DOHH2 (cell line): Measurements from ENCODE around the gene IRX2.

Source experiments
- H3F3A ChIP-seq: fragments of 200-600 bp; sonication (generic), shearing (Covaris generic); 2 replicates; pipeline ENCODE4 v1.6.0; 2016; ENCODE audit warnings: antibody characterized with exemption, mild to moderate bottlenecking; ENCODE audit not compliant: control insufficient read depth, insufficient read depth
- H3K27ac ChIP-seq: fragments of 200-600 bp; sonication (generic); 2 replicates; pipeline ENCODE4 v1.5.1; 2014; ENCODE audit warnings: low read depth, mild to moderate bottlenecking, low read length, moderate library complexity
- H3K27me3 ChIP-seq: fragments of 200-600 bp; sonication (generic); 2 replicates; pipeline ENCODE4 v1.6.1; 2014; ENCODE audit warnings: mild to moderate bottlenecking, low read length, mixed read lengths; ENCODE audit not compliant: control insufficient read depth
- H3K36me3 ChIP-seq: fragments of 200-600 bp; sonication (generic); 2 replicates; pipeline ENCODE4 v1.6.1; 2014; ENCODE audit warnings: mild to moderate bottlenecking, low read length, moderate library complexity, mixed read lengths; ENCODE audit not compliant: control insufficient read depth
- H3K4me1 ChIP-seq: fragments of 200-600 bp; sonication (generic); 2 replicates; pipeline ENCODE4 v1.6.1; 2014; ENCODE audit warnings: mild to moderate bottlenecking, low read length, mixed read lengths; ENCODE audit not compliant: control insufficient read depth
- H3K4me2 ChIP-seq: fragments of 200-600 bp; sonication (generic); 2 replicates; pipeline ENCODE4 v1.6.0; 2014; ENCODE audit warnings: mild to moderate bottlenecking, low read length, moderate library complexity
- H3K4me3 ChIP-seq: fragments of 200-600 bp; sonication (generic); 2 replicates; pipeline ENCODE4 v1.5.1; 2014; ENCODE audit warnings: mild to moderate bottlenecking, low read length, mixed read lengths
- H3K79me2 ChIP-seq: fragments of 200-600 bp; sonication (generic); 2 replicates; pipeline ENCODE4 v1.6.1; 2014; ENCODE audit warnings: mild to moderate bottlenecking, low read length, mixed read lengths; ENCODE audit not compliant: control insufficient read depth
- H3K9me2 ChIP-seq: fragments of 200-600 bp; sonication (generic); replicated peaks from 2 replicates; pipeline ENCODE4 v1.6.1; 2014; ENCODE audit warnings: mild to moderate bottlenecking, low read length, mixed read lengths; ENCODE audit not compliant: control insufficient read depth
- H3K9me3 ChIP-seq: fragments of 200-600 bp; sonication (generic); 2 replicates; pipeline ENCODE4 v1.6.1; 2014; ENCODE audit warnings: antibody characterized with exemption, low read length, mixed read lengths; ENCODE audit not compliant: control insufficient read depth, insufficient read depth
- H4K20me1 ChIP-seq: fragments of 200-600 bp; sonication (generic); 2 replicates; pipeline ENCODE4 v1.6.0; 2014; ENCODE audit warnings: low read depth, mild to moderate bottlenecking, antibody characterized with exemption, low read length, moderate library complexity; ENCODE audit not compliant: control insufficient read depth, insufficient read depth
- EZH2phosphoT487 ChIP-seq: fragments of 200-600 bp; sonication (generic); IDR thresholded peaks from 2 replicates; pipeline ENCODE4 v1.6.1; 2017; ENCODE audit warnings: borderline replicate concordance, mild to moderate bottlenecking, antibody characterized with exemption, low read length, moderate library complexity, mixed read lengths
- TF ChIP-seq, protein P1 (sequence below): fragments of 200-600 bp; sonication (generic); IDR thresholded peaks from one replicate; pipeline ENCODE4 v1.5.1; 2014; ENCODE audit warnings: antibody characterized with exemption, mild to moderate bottlenecking, low read depth, low read length; ENCODE audit not compliant: poor library complexity, severe bottlenecking

The IRX2 gene

DNA sequence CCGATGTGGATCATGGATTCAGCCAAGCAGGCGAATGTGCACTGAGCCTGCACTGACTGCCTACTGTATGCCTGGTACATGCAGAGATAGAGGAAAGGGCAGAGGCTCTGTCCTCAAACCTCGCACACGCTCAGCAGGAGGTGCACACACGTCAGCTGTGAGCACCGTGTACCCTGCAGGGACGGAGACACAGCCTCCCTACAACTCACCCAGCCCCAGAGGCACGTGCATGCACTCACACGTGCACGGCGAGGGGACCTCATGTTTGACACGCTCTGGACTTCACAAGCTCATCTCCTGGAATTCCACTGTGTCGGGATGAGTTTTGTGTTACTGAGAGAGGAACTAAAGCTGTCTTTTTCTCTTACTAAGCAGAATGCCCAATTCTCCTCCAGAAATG, 48.4 kb downstream of the IRX2 start:
- Histone ChIP-seq H3K9me3 (peaks cover 12% of the 10 kb centered on the region; the same call in 1 of the 2 replicates), H3K27me3 (no peaks in the 10 kb centered on the region), H3F3A (no peaks in the 10 kb centered on the region)

DNA sequence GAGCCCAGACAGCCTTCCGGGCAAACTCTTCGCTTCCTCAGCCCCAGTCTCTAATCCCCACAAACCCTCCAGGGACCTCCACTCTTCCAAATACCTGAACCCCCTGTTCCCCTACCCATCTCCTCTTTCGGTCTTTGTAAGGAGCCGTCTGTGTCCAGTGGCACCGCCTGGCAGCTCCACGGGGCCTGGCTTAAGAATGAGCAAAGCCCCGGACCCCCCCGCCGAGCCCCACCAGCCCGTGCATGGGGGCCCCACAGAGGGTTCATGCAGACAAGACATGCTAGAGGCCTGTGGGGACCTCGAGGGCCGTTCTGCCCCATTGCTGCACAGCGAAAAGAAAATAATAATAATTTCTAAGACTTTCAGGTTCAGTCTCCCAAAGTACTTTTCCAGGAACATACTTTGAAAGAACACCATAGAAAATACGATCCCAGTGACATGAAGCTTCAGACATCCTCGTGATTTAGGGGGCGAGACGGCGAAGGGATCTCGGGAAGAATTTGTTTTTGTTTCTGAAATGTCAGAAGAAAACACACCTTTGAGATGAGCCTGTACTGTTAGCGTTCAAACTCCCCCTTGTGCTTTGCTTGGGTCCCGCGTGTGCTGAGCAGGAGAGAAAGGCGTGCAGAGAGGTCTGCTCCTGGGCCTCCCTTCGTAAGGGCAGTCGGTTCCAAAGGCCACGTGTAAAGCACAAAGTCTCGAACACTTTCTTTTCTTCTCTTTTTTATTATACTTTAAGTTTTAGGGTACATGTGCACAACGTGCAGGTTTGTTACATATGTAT, 49.2 kb downstream of the IRX2 start:
- Histone ChIP-seq H3K9me2 (no peaks in the 10 kb centered on the region), H3K79me2 (no peaks in the 10 kb centered on the region), H3K4me3 (no peak overlapping the region), H3K4me1 (no peaks in the 10 kb centered on the region), H3K27me3 (no peaks in the 10 kb centered on the region), H3K4me2 (no peak overlapping the region), H3K36me3 (no peaks in the 10 kb centered on the region), H3K27ac (no peak overlapping the region), H3K9me3 (peaks cover 12% of the 10 kb centered on the region; the same call in 1 of the 2 replicates), H3F3A (no peaks in the 10 kb centered on the region), H4K20me1 (no peaks in the 10 kb centered on the region)
- TF ChIP-seq, protein P1, sequence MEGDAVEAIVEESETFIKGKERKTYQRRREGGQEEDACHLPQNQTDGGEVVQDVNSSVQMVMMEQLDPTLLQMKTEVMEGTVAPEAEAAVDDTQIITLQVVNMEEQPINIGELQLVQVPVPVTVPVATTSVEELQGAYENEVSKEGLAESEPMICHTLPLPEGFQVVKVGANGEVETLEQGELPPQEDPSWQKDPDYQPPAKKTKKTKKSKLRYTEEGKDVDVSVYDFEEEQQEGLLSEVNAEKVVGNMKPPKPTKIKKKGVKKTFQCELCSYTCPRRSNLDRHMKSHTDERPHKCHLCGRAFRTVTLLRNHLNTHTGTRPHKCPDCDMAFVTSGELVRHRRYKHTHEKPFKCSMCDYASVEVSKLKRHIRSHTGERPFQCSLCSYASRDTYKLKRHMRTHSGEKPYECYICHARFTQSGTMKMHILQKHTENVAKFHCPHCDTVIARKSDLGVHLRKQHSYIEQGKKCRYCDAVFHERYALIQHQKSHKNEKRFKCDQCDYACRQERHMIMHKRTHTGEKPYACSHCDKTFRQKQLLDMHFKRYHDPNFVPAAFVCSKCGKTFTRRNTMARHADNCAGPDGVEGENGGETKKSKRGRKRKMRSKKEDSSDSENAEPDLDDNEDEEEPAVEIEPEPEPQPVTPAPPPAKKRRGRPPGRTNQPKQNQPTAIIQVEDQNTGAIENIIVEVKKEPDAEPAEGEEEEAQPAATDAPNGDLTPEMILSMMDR: no peak
- TF ChIP-seq EZH2phosphoT487: no peak

More for the DNA sequence above, 48.4 kb downstream of the IRX2 start:
- Histone ChIP-seq H3K4me3 (no peak overlapping the region), H3K9me2 (no peaks in the 10 kb centered on the region), H3K79me2 (no peaks in the 10 kb centered on the region), H3K4me2 (no peak overlapping the region), H3K4me1 (no peaks in the 10 kb centered on the region), H3K27ac (no peak overlapping the region), H3K36me3 (no peaks in the 10 kb centered on the region), H4K20me1 (no peaks in the 10 kb centered on the region)
- TF ChIP-seq EZH2phosphoT487: no peak
- TF ChIP-seq, protein P1: no peak

DNA sequence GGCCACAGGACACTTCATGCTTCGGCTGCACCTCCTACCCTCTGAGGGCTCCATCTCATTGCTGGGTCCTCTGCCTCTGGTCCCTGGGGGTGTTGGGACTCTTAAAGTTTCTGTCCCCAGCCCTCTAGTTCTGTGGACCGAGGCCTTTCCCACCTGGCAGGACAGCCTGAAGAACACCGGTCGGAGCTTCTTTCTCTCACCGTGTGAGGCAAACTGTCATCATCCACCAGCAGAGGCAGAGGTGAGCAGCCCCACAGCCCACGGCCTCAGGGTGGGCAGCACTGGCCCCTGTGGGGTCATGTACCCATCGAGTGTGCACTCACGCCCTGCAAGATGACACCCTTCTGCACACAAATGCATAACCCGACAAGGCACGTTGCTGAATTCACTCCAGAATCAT, 49.9 kb downstream of the IRX2 start:
- Histone ChIP-seq H3K79me2 (no peaks in the 10 kb centered on the region), H3K27me3 (no peaks in the 10 kb centered on the region), H3K9me2 (no peaks in the 10 kb centered on the region), H3K4me1 (no peaks in the 10 kb centered on the region), H3K4me3 (no peak overlapping the region), H3K27ac (no peak overlapping the region), H3K4me2 (no peak overlapping the region), H3K9me3 (peaks cover 12% of the 10 kb centered on the region; the same call in 1 of the 2 replicates), H4K20me1 (no peaks in the 10 kb centered on the region), H3K36me3 (no peaks in the 10 kb centered on the region), H3F3A (no peaks in the 10 kb centered on the region)
- no peak for TF ChIP-seq EZH2phosphoT487
- TF ChIP-seq, protein P1: no peak
